Bronchial epithelial cell (primary cell): ENCODE data around the gene RNPEPL1. TPM values are rescaled to one million over a fixed set of nuclear protein-coding genes. Genes with fewer than 3 reads are reported as not detected.
"Not testable (repeated sequence)": the region's sequence is repeated elsewhere in the genome, so short reads cannot be mapped to it uniquely, and the experiment has no call there.

Source experiments
- DNase-seq: peaks from one replicate; pipeline ENCODE4 v3.0.0-alpha.2; 2010; ENCODE audit warnings: low read depth
- FAIRE-seq: peaks from 2 replicates; lab custom pipeline; 2011; peaks lifted over from hg19 to GRCh38; lab: Jason Lieb, UNC
- H3K27me3 ChIP-seq: 2 replicates; pipeline ENCODE4 v1.5.1; 2011; ENCODE audit warnings: low read length; ENCODE audit not compliant: control insufficient read depth, insufficient read depth
- H3K36me3 ChIP-seq: 2 replicates; pipeline ENCODE4 v1.5.1; 2011; ENCODE audit warnings: low read length; ENCODE audit not compliant: control insufficient read depth, insufficient read depth
- H3K4me3 ChIP-seq: 2 replicates; pipeline ENCODE4 v1.5.1; 2011; ENCODE audit warnings: mild to moderate bottlenecking, low read depth, low read length, control low read depth
- total RNA-seq: library from RNA; depleted of rRNA; stranded (reverse); fragments of >200 nt; gene quantifications from 2 replicates; pipeline ENCODE4 v1.2.1, GENCODE V29; 2014
- TF ChIP-seq, protein P1 (sequence below): IDR thresholded peaks from 2 replicates; pipeline ENCODE4 v1.5.1; 2011; ENCODE audit warnings: mild to moderate bottlenecking, moderate library complexity, low read length, control low read depth, inconsistent platforms; ENCODE audit not compliant: insufficient read depth, severe bottlenecking

The RNPEPL1 gene
- 10.8 and 12.3 TPM in 2 replicates for total RNA-seq

GRCh38 chr2:240567872-240568677 is at the start of gene RNPEPL1:
TSS of gene RNPEPL1 (plus strand) at chr2:240568484. CDS start at chr2:240568587, 103 bp downstream.
- peak; percentile 30 for DNase-seq
- H3K36me3 ChIP-seq: no peaks in the 10 kb centered on the region
- peak within 1 kb of the TSS; percentile 65 for H3K4me3 ChIP-seq
- FAIRE-seq: no peak
- TF ChIP-seq, protein P1, sequence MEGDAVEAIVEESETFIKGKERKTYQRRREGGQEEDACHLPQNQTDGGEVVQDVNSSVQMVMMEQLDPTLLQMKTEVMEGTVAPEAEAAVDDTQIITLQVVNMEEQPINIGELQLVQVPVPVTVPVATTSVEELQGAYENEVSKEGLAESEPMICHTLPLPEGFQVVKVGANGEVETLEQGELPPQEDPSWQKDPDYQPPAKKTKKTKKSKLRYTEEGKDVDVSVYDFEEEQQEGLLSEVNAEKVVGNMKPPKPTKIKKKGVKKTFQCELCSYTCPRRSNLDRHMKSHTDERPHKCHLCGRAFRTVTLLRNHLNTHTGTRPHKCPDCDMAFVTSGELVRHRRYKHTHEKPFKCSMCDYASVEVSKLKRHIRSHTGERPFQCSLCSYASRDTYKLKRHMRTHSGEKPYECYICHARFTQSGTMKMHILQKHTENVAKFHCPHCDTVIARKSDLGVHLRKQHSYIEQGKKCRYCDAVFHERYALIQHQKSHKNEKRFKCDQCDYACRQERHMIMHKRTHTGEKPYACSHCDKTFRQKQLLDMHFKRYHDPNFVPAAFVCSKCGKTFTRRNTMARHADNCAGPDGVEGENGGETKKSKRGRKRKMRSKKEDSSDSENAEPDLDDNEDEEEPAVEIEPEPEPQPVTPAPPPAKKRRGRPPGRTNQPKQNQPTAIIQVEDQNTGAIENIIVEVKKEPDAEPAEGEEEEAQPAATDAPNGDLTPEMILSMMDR: no peak
- no peaks in the 10 kb centered on the region for H3K27me3 ChIP-seq

- Histone ChIP-seq H3K27me3 (peaks cover 2% of the 10 kb centered on the region), H3K36me3 (peaks cover 6% of the 10 kb centered on the region), H3K4me3 (no peak overlapping the region)
- DNase-seq (no peak), FAIRE-seq (no peak)
- TF ChIP-seq, protein P1: no peak
These were observed 49.3 kb upstream of the RNPEPL1 start for GRCh38 chr2:240518981-240519380.

- no peak for FAIRE-seq
- Histone ChIP-seq H3K4me3 (no peak overlapping the region), H3K36me3 (peaks cover 9% of the 10 kb centered on the region), H3K27me3 (peaks cover 2% of the 10 kb centered on the region)
- TF ChIP-seq, protein P1: no peak
- DNase-seq: no peak
These were observed 48.7 kb upstream of the RNPEPL1 start for GRCh38 chr2:240519396-240520129.

- TF ChIP-seq, protein P1: peak; percentile 5
- FAIRE-seq (peak; percentile 92), DNase-seq (no peak)
- H3K27me3 ChIP-seq: peaks cover 2% of the 10 kb centered on the region
- peaks cover 12% of the 10 kb centered on the region for H3K36me3 ChIP-seq
- no peak overlapping the region for H3K4me3 ChIP-seq
These were observed 47.9 kb upstream of the RNPEPL1 start for GRCh38 chr2:240520130-240520973.

GRCh38 chr2:240520974-240521350 is 47.3 kb upstream of the RNPEPL1 start:
- peaks cover 14% of the 10 kb centered on the region for H3K36me3 ChIP-seq
- H3K27me3 ChIP-seq: peaks cover 2% of the 10 kb centered on the region
- TF ChIP-seq, protein P1: no peak
- FAIRE-seq (no peak), DNase-seq (no peak)
- H3K4me3 ChIP-seq: no peak overlapping the region

DNA sequence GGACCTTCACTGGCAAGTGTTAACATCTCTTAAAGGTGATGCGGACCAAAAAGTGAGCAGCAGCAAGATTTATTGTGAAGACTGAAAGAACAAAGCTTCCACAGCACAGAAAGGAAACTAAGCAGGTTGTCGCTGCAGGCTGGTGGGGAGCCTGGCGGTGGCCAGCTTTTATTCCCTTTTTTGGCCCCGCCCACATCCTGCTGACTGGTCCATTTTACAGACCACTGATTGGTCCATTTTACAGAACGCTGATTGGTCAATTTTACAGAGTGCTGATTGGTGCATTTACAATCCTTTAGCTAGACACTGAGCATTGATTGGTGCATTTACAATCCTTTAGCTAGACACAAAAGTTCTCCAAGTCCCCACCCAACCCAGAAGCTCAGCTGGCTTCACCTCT is 46.4 kb upstream of the RNPEPL1 start:
- H3K27me3 ChIP-seq, FAIRE-seq, DNase-seq, H3K4me3 ChIP-seq: not testable (repeated sequence)
- H3K36me3 ChIP-seq: peaks cover 14% of the 10 kb centered on the region
